HG03025 (cell line): Measurements from ENCODE around the gene LGALS9B.
"Not testable (repeated sequence)": the region's sequence is repeated elsewhere in the genome, so short reads cannot be mapped to it uniquely, and the experiment has no call there.

ENCODE experiments used
- ATAC-seq: cut with Tn5 transposase; IDR thresholded peaks from one replicate; pipeline ENCODE4 v1.9.1; 2021; ENCODE audit warnings: mild to moderate bottlenecking, moderate library complexity; ENCODE audit not compliant: unreplicated experiment, low FRiP score

LGALS9B gene

DNA sequence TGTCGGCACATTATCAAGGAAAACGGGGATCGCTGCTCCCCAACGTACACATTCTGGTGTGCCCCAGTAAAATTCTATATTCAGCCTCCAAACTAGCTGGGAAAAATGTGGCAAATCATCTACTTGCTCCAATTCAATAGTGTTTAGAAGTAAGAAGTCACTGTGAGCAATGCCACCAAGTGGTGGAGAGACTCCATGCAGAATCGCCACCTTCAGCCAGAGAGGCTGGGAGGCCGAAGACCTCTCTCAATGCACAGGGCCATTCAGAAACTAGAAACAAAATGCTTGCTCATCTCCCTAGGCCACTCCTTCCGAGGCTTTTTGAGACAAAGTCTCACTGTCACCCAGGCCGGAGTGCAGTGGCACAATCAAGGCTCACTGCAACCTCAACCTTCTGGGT is 48.5 kb downstream of the LGALS9B start:
- not testable (repeated sequence) for ATAC-seq

DNA sequence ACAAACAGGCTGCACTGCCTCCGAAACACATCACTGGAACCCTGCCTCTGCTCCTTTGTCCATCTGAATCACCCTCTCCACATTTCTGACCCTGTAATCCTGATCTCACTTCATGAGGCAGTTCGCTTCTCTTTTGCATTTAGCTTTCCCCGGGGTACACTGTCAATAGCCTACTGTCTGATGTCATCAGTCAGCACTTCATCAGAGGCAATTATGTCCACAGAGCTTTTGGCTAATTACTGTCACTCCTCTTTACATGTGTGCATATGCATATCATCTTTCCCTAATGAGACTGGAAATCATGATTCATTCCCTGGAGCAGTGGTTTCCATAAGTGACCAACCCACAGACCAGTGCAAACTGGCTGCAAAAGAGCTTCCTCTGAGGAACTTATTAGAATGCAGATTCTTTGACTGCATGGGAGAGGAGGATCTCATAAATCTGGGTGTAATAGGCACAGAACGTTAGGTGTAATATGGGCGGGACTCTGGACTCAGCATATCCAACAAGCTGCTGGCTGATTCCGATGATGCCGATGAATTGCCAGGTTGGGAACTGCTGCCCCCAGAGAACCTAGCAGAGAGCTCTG is 49.8 kb downstream of the LGALS9B start:
- ATAC-seq: not testable (repeated sequence)

DNA sequence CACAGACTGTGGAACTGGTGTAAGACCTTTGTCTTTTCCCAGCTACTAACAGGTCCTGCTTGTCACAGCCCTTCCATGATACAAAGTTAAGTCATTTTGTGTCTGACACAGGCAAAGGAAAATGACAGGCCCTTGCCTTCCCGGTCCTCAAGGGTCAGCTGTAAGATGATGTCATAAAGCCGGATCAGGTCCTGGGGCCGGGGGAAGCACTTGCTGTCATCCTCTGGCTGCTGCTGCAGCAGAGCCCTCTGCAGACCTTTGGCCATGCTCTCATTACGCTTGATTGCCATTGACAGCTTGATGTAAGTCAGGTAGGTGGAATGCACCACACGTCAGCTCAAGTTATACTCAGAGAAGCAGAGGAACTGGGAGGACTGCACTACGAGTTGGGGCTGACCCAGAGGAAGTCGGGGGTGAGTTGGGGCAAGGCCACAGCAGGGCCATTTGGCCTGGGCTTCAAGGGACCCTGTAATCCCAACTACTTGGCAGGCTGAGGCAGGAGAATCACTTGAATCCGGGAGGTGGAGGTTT is 50.9 kb downstream of the LGALS9B start:
- ATAC-seq: not testable (repeated sequence)

DNA sequence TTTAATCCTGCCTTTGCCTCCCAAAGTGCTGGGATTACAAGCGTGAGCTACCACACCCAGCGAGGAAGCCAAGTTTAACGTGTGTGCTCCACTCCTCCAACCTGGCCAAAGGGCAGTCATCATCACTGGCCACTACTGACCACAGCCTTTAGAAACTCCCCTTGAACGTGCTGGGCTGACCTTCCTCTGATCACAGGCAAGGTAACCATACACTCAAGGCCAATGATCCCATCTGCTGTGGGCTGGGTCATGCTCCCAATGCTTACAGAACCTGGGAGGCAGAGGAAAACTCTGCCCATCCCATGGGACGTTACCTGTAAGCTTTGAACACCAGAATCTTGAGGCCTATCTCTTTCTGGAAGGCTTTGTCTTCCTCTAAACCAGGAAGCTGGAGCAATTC is 51.9 kb downstream of the LGALS9B start:
- not testable (repeated sequence) for ATAC-seq

DNA sequence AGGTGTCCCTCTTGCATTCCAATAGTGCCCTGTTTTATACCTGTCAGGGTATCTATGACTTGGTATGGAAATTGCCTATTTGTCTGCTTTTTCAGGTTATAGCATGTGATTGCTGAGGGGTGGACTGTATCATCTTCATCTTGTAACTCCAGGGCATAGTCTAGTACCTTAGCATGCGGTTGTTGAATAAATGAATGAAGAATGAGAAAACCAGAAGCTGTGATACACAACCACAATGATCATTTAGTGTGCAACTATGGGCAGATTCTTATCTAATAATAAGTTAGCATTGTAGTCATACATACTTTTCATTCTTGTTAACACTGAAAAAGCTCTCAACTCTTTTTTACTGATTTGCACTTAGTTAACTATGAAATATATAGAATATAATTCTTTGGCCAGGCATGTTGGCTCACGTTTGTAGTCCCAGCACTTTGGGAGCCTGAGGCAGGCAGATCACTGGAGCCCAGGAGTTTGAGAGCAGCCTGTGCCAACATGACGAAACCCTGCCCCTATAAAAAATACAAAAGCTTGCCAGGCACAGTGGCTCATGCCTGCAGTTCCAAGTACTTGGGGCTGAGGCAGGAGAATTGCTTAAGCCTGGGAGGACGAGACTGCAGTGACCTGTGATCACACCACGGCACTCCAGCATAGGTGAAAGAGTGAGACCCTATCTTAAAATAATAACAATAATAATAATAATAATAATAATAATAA is 65.9 kb downstream of the LGALS9B start:
- not testable (repeated sequence) for ATAC-seq

DNA sequence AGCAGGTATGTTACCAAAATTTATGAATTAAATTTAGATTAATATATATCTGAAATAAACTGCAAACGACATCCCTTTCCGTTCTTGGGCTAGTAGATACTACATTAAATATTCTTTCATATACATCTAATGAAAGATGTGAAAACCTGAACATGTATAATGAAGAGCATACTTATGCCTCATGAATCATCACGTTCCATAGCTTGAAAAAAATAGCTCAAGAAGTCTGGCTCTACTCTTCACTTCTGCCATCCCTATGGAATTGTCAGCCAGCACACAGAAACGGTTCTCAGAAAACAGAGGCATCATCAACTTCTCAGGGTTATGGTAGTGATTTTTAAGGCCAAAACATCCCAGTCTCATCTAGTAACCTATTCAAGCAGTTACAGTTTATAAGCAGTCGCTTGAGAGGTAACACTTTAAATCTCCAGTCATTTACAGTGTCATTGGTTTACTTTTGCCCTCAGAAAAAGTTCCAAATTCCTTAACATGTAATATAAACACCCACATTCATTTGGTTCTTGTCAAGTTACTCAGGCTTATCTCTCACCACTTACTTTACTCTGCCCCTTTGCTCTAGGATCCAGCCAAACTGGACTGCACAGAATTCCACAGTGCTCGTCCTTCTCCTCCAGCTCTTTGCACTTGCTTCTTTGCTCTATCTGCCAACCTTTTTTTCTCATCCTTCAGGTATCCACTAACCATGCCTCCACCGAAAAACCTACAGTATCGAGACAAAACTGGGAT is 66.6 kb downstream of the LGALS9B start:
- not testable (repeated sequence) for ATAC-seq
